Measurements from ENCODE around the gene ADCYAP1R1. TPM values are rescaled to one million over a fixed set of nuclear protein-coding genes. Genes with fewer than 3 reads are reported as not detected.

Gene ADCYAP1R1
- total RNA-seq, 2 donors from 2014 or later: not detected

DNA sequence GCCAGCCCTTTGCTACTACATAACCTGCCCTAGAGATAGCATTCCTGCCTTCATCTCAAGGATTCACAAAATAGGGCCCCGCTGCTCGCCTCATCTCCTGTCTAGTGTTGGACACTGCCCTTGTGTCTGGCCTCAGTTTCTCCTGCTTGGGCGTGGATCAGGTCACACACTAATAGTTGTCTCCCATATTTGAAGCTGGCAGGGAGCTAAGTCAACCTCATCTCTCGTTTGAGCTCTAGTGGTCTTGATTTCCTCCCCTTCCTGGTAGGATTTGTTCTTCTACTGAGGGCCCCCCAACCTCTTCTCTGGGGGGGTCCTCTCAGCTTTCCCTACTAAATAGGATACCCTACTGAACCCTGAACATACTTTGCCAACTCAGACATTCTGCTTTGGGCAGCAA is 42.2 kb downstream of the ADCYAP1R1 start:
- Mint-ChIP-seq H3K4me3 (no peak overlapping the region), H3K4me1 (ENCODE audit: low read depth in 2 of 2) (no peaks in the 10 kb centered on the region), H3K27me3 (peaks cover 12 to 35% of the 10 kb centered on the region in 2 donors), H3K27ac (no peak overlapping the region), H3K36me3 (no peaks in the 10 kb centered on the region), H3K9me3 (no peaks in the 10 kb centered on the region)
- DNase-seq (ENCODE audit: low spot score) (peak; percentile 13), ATAC-seq (no peak)

DNA sequence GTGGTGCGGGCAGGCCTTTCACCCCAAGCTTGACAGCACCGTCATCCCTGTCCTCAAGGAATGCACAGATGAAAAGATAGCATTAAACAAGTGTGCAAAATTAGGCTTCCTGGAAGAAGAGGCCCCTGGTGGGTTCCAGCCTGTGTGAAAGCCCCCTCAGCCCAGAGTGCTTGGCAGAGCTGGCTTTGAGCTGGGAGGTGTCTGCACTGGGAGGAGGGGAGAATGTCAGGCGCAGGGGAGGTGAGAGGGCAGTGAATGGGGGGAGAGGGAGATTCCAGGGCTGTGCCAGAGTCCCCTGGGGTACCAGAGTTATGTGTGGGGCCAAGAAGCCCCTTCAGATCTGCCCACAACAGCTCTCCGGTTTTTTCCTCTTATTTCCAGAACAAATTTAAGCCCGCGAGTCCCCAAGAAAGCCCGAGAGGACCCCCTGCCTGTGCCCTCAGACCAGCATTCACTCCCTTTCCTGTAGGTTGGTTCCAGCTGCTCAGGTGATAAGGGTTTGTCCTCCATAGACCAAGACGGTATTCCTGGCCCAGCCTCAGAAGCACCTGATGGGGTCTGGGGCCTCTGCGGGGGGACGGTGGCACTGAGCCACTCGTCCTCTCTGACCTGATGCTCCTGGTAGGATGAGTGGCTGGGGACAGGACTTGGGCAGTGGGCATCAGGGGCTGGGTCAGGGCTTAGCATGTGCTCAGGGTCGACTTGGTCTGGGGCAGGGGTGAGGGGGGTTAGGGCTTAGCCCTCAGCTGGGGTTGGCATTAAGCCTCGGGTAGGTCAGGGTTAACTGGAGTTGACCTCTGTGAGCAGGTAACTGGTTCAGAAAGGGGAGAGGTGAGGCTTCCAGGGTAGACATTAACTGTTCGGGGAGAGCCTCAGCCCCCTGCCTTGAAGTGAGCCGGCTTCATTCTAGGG is 43.4 kb downstream of the ADCYAP1R1 start:
- ATAC-seq (no peak), DNase-seq (ENCODE audit: low spot score) (peak; percentile 42)
- Mint-ChIP-seq H3K27me3 (peaks cover 11 to 23% of the 10 kb centered on the region in 2 donors), H3K36me3 (no peaks in the 10 kb centered on the region), H3K4me3 (no peak overlapping the region), H3K4me1 (ENCODE audit: low read depth in 2 of 2) (no peaks in the 10 kb centered on the region), H3K9me3 (no peaks in the 10 kb centered on the region), H3K27ac (no peak overlapping the region)

DNA sequence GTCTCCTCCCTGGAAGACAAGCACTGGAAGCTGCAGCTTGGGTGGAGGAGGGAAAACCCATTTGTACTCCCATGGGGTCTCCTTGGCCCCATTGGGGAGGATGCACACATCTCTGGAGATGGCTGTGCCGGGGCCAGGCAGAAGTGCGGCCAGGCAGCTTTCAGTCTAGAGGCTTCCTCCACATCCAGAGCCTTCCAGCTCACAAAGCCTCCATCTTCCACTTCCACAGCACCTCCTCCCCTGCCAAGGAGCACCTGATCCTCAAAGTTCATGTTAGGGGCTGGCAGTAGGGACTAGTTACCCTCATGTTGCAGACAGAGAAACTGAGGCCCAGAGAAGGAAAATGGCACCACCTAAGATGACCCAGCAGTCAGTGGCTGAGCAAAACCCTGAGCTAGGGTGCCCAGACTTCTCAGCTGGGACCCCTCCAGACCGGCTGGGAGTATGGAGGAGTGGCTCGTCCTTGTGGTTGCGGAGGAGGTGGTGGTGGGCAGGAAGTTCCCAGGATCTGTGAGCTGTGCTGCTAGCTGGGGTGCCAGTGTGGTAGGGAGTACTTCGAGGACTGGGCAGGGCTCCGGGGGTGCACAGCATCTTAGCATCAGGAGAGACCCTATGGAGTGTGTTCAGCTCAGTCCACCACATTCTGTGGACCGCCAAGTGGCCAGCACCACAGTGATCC is 44.2 kb downstream of the ADCYAP1R1 start:
- Mint-ChIP-seq H3K4me1 (ENCODE audit: low read depth in 2 of 2) (no peaks in the 10 kb centered on the region), H3K27me3 (peaks cover 9 to 15% of the 10 kb centered on the region in 2 donors), H3K4me3 (no peak overlapping the region), H3K36me3 (no peaks in the 10 kb centered on the region), H3K27ac (no peak overlapping the region), H3K9me3 (no peaks in the 10 kb centered on the region)
- DNase-seq (ENCODE audit: low spot score) (peak; percentile 20), ATAC-seq (no peak)

DNA sequence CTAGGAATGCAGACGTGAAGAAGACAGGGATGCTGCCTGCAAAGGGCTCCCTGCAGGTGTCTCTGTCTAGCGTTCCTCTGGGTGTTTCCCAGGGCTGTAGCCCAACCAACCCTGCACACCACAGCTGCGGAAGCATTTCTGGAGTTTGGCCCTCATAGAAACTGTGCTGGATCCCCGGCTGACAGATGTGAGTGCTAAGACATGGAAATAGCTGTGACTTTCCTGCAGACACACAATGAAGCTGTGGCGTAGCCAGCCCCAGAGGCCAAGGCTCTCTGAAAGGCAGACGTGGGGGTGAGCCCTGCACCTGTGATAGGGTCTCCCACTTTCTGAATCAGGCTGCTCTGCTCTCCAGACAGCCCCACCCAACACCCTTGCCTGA is 44.8 kb downstream of the ADCYAP1R1 start:
- Mint-ChIP-seq H3K4me1 (ENCODE audit: low read depth in 2 of 2) (no peaks in the 10 kb centered on the region), H3K9me3 (no peaks in the 10 kb centered on the region), H3K27ac (no peak overlapping the region), H3K4me3 (no peak overlapping the region), H3K27me3 (peaks cover 8 to 9% of the 10 kb centered on the region in 2 donors), H3K36me3 (no peaks in the 10 kb centered on the region)
- peak; percentile 42 for DNase-seq (ENCODE audit: low spot score)
- ATAC-seq: no peak

DNA sequence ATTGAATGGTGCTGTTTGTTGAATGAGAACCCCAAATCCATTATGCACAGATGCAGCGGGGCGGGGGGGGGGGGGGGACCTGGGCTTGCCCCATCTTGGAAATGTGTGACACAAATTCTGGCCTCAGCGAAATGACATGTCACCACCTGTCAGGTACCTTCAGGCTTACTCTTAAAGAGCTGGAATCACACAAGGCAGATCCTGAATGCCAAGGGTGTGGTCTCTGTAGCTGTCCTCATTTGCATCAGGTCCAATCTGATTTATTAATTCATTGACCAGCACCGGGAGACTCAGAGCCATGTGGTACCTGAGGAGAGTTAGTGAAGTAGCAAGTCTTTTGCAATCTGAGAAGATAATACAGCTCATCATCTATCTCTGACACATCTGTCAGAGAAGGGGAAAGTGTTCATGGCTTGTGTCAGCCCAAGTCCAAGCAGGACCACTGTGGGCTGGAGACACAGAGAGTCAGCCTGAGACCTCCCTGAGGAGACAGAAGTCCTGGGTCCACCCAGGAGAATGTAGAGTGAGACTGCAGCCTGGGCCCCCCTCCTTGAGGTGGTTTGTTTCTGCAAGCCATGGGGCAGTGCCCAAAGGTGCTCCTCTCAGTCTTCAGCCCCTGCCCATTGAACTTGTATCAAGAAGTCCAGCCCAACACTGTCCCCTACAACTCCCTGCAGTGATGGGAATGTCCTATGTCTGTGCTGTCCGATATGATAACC is 46.7 kb downstream of the ADCYAP1R1 start:
- peaks cover 0 to 2% of the 10 kb centered on the region in 2 donors for H3K27me3 Mint-ChIP-seq
- DNase-seq (ENCODE audit: low spot score): peak; percentile 51
- H3K27ac Mint-ChIP-seq: no peak overlapping the region
- no peak overlapping the region for H3K4me3 Mint-ChIP-seq
- no peak for ATAC-seq
- no peaks in the 10 kb centered on the region for H3K36me3 Mint-ChIP-seq
- H3K4me1 Mint-ChIP-seq (ENCODE audit: low read depth in 2 of 2): no peaks in the 10 kb centered on the region
- H3K9me3 Mint-ChIP-seq: no peaks in the 10 kb centered on the region

DNA sequence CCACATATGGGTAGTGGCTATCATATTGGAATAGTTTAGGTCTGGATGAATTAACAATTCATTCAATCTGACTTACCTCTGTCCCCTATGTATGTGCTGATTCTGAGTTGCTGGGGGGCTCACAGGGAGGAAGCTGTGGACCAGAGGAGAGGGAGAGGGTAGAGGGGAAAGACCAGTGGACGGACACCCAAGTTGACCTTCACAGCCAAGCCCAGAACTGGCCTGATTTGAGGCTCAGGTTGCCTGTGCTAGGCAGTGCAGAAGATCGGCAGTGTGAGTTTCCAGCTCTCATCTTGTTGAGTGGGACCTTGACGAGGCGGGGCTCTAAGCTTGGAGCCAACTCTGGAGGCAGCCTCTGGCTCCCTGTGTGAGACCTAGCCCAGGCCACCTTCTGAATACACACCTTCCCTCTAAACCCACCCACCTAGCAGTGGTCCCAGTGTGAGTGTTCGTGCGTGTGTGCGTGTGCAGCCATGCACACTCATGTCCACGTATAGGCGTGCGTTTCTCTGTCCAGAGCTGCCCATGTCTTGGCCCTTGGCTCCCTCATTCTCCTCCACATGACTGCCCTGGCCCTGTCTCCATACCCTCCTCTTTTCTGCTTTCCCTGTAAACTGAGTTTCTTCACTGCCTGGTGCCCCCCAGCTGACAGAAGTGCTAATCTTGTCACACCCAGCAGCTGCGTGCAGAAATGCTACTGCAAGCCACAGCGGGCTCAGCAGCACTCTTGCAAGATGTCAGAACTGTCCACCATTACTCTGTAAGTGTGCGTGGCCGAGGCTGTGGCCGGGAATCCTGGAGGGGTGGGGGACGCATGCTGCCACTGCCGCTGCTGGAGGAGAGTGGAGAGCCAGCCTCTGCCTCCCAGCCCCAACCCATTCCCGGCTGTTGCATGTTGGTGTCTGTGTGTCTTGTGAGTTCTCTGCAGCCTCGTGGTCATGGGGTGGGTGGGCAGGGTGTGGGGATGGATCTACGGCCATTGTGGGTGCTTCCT is 47.6 kb downstream of the ADCYAP1R1 start:
- Mint-ChIP-seq H3K4me3 (no peak overlapping the region), H3K27ac (no peak overlapping the region), H3K27me3 (peaks cover 0 to 2% of the 10 kb centered on the region in 2 donors), H3K4me1 (ENCODE audit: low read depth in 2 of 2) (no peaks in the 10 kb centered on the region), H3K36me3 (no peaks in the 10 kb centered on the region), H3K9me3 (no peaks in the 10 kb centered on the region)
- DNase-seq (ENCODE audit: low spot score) (peak; percentile 32), ATAC-seq (no peak)

DNA sequence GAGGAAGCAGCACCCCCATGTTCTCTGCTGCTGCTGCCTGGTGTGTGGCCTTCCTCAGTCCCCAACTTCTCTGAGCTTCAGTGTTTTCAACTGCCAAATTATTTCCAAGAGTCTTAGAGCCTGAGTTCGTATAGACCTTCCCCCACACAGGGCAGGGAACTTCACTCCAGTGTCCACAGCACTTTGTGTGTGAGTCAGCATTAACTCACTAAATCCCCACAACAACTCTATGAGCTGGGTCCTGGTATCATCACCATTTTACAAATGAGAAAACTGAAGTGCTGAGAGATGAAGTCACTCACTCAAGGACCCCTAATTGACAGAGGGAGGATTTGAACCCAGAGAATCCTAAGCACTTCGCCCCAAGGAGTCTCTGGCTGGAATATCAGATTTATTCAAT is 48.3 kb downstream of the ADCYAP1R1 start:
- peak; percentile 23 for DNase-seq (ENCODE audit: low spot score)
- ATAC-seq: no peak
- Mint-ChIP-seq H3K4me3 (no peak overlapping the region), H3K27me3 (peaks cover 0 to 2% of the 10 kb centered on the region in 2 donors), H3K4me1 (ENCODE audit: low read depth in 2 of 2) (no peaks in the 10 kb centered on the region), H3K9me3 (no peaks in the 10 kb centered on the region), H3K36me3 (no peaks in the 10 kb centered on the region), H3K27ac (no peak overlapping the region)

DNA sequence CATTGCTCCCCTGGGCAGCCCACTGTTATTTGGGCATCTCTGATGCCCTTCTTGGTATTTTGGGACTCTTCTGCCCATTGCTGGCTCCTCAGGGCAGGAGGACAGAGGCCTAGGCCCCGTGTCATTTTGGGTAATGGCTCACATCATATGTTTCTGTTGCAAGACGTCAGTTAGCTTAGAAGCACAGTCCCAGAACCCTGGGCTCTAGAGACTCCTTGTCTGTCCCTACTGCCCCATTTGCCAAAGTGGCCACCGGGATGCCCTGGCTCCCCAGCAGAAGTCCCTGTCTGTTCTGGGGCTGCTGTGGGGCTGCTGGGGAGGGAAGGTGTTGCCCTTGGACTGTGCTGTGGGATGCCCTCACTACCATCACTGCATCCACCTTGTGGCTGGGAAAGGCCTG is 48.8 kb downstream of the ADCYAP1R1 start:
- Mint-ChIP-seq H3K36me3 (no peaks in the 10 kb centered on the region), H3K4me1 (ENCODE audit: low read depth in 2 of 2) (no peaks in the 10 kb centered on the region), H3K9me3 (no peaks in the 10 kb centered on the region), H3K27me3 (peaks cover 0 to 2% of the 10 kb centered on the region in 2 donors), H3K27ac (no peak overlapping the region), H3K4me3 (no peak overlapping the region)
- peak; percentile 22 for DNase-seq (ENCODE audit: low spot score)
- no peak for ATAC-seq

DNA sequence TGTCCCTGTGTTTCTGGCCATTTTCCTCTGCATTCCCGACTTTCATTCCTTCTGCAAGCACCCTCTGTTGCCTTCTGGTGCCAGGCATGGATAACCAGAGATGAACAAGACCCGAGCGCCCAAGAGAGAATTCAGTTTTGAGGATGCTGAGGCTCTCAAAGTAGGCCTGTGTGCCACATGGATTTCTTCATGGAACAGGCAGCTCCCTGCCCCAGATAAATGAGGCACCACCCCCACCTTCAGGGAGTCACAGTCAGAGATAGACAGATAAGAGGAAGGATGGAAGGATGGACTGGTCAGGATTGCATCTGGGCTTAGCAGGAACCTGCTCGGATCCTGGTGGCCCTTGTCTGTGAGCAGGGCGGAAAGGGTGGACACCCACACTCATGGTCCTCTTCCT is 49.4 kb downstream of the ADCYAP1R1 start:
- Mint-ChIP-seq H3K27me3 (peaks cover 0 to 2% of the 10 kb centered on the region in 2 donors), H3K4me1 (ENCODE audit: low read depth in 2 of 2) (no peaks in the 10 kb centered on the region), H3K36me3 (no peaks in the 10 kb centered on the region), H3K9me3 (no peaks in the 10 kb centered on the region), H3K4me3 (no peak overlapping the region), H3K27ac (no peak overlapping the region)
- ATAC-seq (no peak), DNase-seq (ENCODE audit: low spot score) (no peak)

DNA sequence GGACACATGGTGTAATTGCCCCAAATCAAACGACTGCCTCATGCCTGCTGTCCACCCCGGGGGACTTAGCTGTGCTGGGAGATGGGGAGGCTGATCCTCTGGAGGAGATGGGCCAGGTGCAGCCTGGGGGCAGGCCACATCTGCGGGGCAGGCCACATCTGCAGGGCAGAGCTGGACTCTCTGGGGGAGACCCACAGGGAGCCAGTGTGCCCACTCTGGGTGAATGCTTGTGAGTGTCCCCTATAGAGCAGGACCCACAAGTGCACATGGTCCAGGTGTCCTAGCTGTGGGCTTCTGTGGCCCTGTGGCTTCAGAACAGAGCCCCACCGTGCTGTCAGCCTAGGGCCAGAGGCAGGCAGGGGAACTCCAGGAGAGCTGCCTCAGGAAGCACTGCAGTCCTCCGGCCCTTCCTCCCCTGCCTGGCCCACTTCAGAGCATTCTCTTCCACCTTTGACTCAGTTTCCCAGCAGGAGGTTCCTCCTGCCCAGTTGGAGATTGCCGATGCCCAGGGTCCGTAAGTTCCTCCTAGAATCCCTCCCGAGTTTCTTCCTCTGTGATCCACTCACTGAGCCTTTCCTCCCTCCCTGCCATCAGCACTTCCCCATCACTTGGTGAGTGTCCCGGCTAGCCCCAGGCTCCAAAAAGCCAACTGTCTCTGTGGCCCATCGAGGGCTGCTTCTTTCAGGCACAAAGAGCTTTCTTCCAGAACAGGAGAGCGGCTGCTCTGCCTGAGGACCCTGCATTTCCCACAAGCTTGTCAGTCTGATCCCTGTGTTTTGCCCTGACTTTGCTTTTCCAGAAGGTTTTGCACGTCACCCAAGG is 50.3 kb downstream of the ADCYAP1R1 start:
- H3K9me3 Mint-ChIP-seq: no peaks in the 10 kb centered on the region
- H3K4me1 Mint-ChIP-seq (ENCODE audit: low read depth in 2 of 2): no peaks in the 10 kb centered on the region
- DNase-seq (ENCODE audit: low spot score) (peak; percentile 44), ATAC-seq (peak in 1 of 2 donors; percentile 1)
- peaks cover 0 to under 1% of the 10 kb centered on the region in 2 donors for H3K27me3 Mint-ChIP-seq
- H3K36me3 Mint-ChIP-seq: no peaks in the 10 kb centered on the region
- no peak overlapping the region for H3K4me3 Mint-ChIP-seq
- no peak overlapping the region for H3K27ac Mint-ChIP-seq

DNA sequence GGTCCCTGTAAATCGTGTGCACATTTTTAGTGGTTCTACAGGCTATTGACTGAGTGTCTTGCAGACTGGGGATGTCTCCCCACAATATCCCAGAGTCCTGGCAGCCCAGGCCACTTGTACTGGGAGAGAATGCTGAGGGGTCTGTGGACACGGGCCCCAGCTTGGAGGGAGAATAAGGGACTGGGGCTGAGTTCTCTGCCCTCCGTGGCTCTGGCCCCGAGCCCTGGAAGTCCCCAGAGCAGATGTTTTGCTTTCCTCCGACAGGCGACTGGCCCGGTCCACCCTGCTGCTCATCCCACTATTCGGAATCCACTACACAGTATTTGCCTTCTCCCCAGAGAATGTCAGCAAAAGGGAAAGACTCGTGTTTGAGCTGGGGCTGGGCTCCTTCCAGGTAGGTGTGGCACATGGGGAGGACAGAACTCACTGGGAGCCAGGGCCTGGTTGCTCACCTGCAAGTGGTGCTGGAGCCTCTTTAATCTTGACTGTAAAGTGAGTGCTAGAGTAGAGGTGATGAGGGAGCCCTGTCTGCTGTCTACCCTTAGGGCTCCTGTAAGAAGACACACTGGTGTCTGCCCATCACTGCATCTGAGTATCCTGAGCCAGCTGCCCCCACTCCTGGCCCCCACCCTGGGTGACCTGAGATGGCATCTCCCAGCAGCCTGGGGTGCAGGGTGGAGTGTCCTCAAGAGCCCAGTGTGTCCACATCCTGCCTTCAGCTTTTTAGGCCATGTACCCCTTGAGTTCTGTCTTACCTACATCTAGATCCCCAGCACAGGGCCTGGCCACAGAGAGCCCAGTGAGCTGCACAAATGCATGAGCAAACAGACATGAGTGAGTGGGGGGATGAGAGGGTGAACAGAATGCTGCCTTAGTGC is 51.1 kb downstream of the ADCYAP1R1 start:
- H3K4me3 Mint-ChIP-seq: no peak overlapping the region
- DNase-seq (ENCODE audit: low spot score): no peak
- no peak overlapping the region for H3K27ac Mint-ChIP-seq
- no peaks in the 10 kb centered on the region for H3K4me1 Mint-ChIP-seq (ENCODE audit: low read depth in 2 of 2)
- H3K9me3 Mint-ChIP-seq: no peaks in the 10 kb centered on the region
- no peaks in the 10 kb centered on the region for H3K36me3 Mint-ChIP-seq
- no peak for ATAC-seq
- no peaks in the 10 kb centered on the region for H3K27me3 Mint-ChIP-seq
